Left ventricle myocardium inferior (tissue), 1 donor: Measurements from ENCODE around the gene TIE1. TPM values are rescaled to one million over a fixed set of nuclear protein-coding genes. Genes with fewer than 3 reads are reported as not detected.

Experiments used
- DNase-seq: peaks from one replicate; pipeline ENCODE4 v3.0.0-alpha.2; 2020
- H3K27ac ChIP-seq: fragments of 200-600 bp; replicated peaks from 2 replicates; pipeline ENCODE4 v1.8.0; 2021
- H3K27me3 ChIP-seq: fragments of 200-600 bp; 2 replicates; pipeline ENCODE4 v1.8.0; 2021; ENCODE audit warnings: low read depth
- H3K36me3 ChIP-seq: fragments of 200-600 bp; 2 replicates; pipeline ENCODE4 v1.8.0; 2021
- H3K4me1 ChIP-seq: fragments of 200-600 bp; 2 replicates; pipeline ENCODE4 v1.8.0; 2021
- H3K4me3 ChIP-seq: fragments of 200-600 bp; 2 replicates; pipeline ENCODE4 v1.8.0; 2021; ENCODE audit warnings: mild to moderate bottlenecking, moderate library complexity
- H3K9me3 ChIP-seq: fragments of 200-600 bp; replicated peaks from 2 replicates; pipeline ENCODE4 v1.8.0; 2021
- CTCF ChIP-seq: fragments of 200-600 bp; IDR thresholded peaks from 2 replicates; pipeline ENCODE4 v1.8.0; 2021; ENCODE audit warnings: antibody characterized with exemption, mild to moderate bottlenecking, borderline replicate concordance
- intact Hi-C: fragments of 100-400 bp; cut with micrococcal nuclease; formaldehyde crosslinking; loops from one replicate; pipeline ENCODE4 v1.11.0; 2022
- total RNA-seq: library from RNA; stranded (reverse); fragmentation: NEBNext Ultra II Directional; extraction: Animal tissue kit (Norgen Biotek cat#: 25700); gene quantifications from one replicate; pipeline ENCODE4 v1.2.1, GENCODE V29; 2021
- donor health status: DM: no; HTN: yes; CAD: no; lungs with severe emphysema.

TIE1 gene
- total RNA-seq, 1 donor from 2014 or later: 25.1 TPM

- Histone ChIP-seq H3K36me3 (no peaks in the 10 kb centered on the region), H3K27me3 (peaks cover 11% of the 10 kb centered on the region), H3K27ac (no peak overlapping the region), H3K9me3 (no peaks in the 10 kb centered on the region), H3K4me3 (no peak overlapping the region), H3K4me1 (peaks cover 14% of the 10 kb centered on the region)
- no peak for TF ChIP-seq CTCF
- DNase-seq: no peak
- intact Hi-C loops: no loop called here
Observed at GRCh38 chr1:43271186-43272118, 29.3 kb upstream of the TIE1 start.

GRCh38 chr1:43272161-43272560, 28.6 kb upstream of the TIE1 start:
- no peak for DNase-seq
- intact Hi-C loops: no loop called here
- Histone ChIP-seq H3K36me3 (no peaks in the 10 kb centered on the region), H3K27ac (no peak overlapping the region), H3K4me1 (peaks cover 14% of the 10 kb centered on the region), H3K27me3 (peaks cover 11% of the 10 kb centered on the region), H3K4me3 (no peak overlapping the region), H3K9me3 (no peaks in the 10 kb centered on the region)
- no peak for TF ChIP-seq CTCF

- no peaks in the 10 kb centered on the region for H3K9me3 ChIP-seq
- no peak for TF ChIP-seq CTCF
- peaks cover 11% of the 10 kb centered on the region for H3K27me3 ChIP-seq
- intact Hi-C loops: no loop called here
- DNase-seq: no peak
- H3K4me1 ChIP-seq: peaks cover 14% of the 10 kb centered on the region
- H3K4me3 ChIP-seq: no peak overlapping the region
- no peaks in the 10 kb centered on the region for H3K36me3 ChIP-seq
- H3K27ac ChIP-seq: no peak overlapping the region
Observed at GRCh38 chr1:43272576-43273571, 27.9 kb upstream of the TIE1 start.

- Histone ChIP-seq H3K4me1 (peaks cover 14% of the 10 kb centered on the region), H3K27ac (no peak overlapping the region), H3K9me3 (no peaks in the 10 kb centered on the region), H3K36me3 (no peaks in the 10 kb centered on the region), H3K27me3 (peaks cover 11% of the 10 kb centered on the region), H3K4me3 (no peak overlapping the region)
- no peak for TF ChIP-seq CTCF
- intact Hi-C loops: no loop called here
- no peak for DNase-seq
Observed at GRCh38 chr1:43273708-43274107, 27.1 kb upstream of the TIE1 start.

GRCh38 chr1:43274125-43274803, 26.5 kb upstream of the TIE1 start:
- no peaks in the 10 kb centered on the region for H3K36me3 ChIP-seq
- TF ChIP-seq CTCF: no peak
- no peaks in the 10 kb centered on the region for H3K9me3 ChIP-seq
- H3K27me3 ChIP-seq: peaks cover 11% of the 10 kb centered on the region
- H3K4me3 ChIP-seq: no peak overlapping the region
- H3K4me1 ChIP-seq: peaks cover 14% of the 10 kb centered on the region
- H3K27ac ChIP-seq: peak overlapping the region; percentile 40
- intact Hi-C loops: no loop called here
- no peak for DNase-seq
